ENCODE data around the gene EIF5B.

The EIF5B gene

GRCh38 chr2:99414566-99414965, 77.4 kb downstream of the EIF5B start:
- DNase-seq = no peak

DNA sequence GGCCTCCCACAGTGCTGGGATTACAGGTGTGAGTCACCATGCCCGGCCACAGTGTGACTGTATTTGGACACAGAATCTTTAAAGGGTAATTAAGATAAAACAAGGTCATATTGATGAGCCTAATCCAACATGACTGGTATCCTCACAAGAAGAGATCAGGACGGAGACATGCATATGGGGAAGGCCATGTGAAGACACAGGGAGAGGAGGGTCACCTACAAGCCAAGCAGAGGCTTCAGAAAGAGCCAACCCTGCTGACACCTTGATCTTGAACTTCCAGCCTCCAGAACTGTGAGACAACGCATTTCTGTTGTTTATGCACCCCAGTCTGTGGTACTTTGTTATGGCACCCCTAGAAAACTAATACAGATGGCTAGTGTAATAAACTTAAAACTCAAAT, 80.2 kb downstream of the EIF5B start:
- no peak for DNase-seq

DNA sequence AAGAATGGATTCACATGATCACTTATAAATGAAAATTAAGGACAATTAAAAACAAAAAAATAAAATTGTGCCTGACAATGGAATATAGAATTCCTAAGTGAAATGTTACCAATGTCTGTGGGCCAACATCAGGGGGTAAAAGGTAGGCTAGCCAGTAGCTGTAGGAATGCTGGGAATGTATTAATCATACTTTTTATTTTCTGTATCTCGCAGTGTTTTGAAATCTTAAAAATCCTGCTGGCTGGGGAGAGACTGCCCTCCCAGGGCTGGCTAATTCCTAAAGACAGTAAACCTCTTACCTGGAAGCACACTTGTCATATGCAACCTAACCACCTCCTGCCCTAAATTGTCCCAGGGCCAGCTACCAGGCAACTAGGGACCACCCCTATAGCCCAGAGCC, 82.8 kb downstream of the EIF5B start:
- no peak for DNase-seq

DNA sequence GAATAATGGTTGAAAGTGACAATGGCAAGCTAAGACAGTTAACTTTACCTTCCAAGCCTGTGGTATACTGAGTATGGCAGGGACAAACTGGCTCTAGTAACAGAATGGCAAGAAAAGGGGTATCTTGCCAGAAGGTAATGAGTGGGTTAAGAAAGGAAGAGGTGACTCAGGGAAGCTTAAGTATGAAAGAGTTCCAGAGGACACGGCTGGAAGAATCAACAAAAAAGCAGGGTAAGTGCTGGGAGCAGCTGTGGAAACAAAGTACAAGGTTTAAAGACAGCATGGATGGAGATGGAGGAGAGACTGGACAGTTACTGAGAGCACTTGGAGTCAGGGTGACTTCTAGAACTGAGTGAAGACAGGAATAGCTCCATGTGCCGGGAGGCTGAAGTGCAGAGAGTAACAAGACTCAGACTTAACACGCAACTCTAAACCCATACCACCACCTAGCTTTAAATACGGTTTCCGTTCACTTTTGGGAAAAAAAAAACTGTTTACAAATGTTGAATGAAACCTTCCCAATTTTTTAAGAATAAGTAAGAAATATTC, 83.6 kb downstream of the EIF5B start:
- no peak for DNase-seq

DNA sequence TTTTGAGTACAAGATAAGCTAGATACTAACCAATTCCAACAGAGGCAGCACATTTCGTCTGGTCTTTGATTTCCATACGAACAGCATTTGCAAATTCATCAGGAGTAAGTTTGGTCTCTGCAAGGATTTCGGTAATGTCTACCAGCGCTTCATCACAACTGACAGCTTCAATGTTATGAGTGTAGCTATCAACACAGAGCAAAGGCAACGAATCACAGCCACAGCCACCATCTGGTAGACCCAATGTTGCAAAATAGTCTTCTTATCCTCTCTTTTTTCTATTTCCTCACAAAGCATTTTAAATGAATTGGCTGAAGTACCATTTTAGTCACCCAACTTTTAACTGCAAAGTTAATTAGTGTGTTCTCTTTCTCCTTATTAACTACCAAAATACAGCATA, 84.3 kb downstream of the EIF5B start:
- no peak for DNase-seq

DNA sequence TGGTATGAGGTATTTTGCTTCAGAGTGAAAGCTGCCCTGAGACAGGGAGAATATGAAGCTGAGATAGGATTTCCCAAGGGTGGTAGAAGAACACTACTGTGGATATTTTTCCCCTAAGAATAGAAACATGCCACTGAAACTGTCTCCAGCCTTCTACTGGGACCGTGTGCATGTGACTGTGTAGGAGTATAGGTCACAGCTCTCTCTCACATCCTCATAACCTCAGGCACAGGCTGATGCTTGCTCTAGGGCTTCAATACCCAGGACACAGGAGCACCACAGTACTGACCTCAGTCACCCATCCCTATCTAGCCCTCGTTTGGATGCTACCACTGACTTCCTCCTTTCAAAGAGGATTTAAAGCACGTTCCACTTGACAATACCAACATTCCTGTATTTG, 85.4 kb downstream of the EIF5B start:
- no peak for DNase-seq

- DNase-seq = no peak
Observed at GRCh38 chr2:99424371-99424770, 87.2 kb downstream of the EIF5B start.

- no peak for DNase-seq
Observed at GRCh38 chr2:99425022-99425421, 87.8 kb downstream of the EIF5B start.

DNA sequence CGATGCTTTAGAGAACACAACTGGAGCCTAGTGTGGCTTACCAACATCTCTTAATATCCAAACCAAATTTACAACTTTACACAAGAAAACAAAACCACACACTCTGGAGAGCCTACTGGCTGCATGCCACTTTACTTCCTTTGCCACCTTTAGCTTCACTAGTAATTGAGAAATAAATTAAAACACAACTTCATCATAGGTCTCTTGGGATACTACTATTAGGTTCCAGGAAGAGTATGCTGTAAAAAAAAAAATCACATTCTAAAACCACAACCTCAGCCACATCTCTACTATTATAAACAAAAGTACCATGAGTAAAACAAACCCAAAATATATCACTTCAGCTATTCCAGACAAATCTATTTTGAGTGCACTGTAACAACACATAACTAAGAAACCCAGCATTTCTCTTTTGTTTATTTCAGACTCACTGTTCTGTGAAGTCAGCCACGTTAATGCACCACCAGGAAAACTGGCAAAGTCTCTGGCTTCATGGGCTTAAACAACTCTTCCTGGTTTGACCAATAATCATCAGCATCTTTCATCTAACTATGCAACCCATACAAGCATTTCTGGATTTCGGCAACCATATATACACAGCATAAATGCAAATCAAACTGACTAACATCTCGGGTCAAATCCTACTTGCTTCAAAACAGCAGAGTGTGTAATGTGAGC, 93.6 kb downstream of the EIF5B start:
- DNase-seq = no peak

DNA sequence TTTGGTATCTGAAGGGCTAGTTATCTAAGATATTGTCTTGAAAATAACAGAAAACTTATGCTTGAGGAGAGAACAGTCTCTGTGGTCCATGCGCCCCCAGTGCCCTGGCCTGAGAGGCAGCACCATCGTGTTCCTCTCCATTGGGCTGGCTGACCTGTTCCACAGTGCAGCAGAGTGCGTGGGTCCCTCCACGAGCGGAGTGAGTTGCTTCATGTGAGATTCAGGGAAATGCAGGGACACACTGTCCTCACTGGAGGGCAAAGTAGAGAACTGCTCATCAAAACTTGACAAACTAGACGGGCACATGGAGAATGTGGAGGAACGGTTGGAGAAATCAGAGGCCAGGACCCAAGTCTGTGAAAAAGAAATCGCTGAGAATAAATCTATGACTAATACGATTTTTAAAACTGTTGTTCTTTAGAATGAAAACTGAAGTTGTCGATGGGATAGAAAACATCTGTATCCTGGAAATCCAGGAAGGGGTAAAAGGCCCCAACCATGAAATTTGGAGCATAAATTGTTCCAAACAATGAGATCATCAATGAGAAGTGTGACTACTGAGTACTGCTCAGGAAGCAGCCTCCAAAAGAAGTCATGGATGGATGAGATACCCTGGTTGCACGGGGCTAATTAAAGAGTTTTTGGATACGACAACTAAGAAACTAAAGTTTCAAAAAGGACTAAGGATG, 94.5 kb downstream of the EIF5B start:
- DNase-seq = no peak

GRCh38 chr2:99433340-99433739, 96.2 kb downstream of the EIF5B start:
- no peak for DNase-seq

- DNase-seq = no peak
Observed at GRCh38 chr2:99436874-99437273, 99.7 kb downstream of the EIF5B start.

DNA sequence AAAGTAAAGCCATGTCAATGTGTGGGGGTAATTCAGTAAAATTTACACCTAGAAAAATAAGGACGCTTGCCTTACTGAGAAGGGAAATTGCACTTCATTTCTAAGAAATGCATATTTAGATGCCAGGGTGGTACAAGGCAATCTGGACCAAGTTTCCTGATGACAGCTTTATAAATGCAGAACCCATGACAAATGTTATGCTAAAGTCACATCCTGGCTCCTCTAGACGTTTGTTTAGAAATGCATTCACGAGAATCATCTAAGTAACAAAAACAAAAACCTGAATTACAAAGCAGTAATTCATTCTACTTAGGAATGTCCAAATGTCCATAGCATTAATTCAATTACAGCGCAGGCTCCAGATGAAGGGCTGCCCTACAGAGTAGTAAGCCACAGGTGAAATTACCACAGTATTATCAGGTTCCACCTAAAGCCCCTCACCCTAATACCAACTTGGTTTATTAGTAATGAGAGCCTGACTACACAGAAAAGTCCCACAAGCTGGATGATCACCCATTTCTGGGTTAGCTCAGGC, 102.8 kb downstream of the EIF5B start:
- DNase-seq = no peak

DNA sequence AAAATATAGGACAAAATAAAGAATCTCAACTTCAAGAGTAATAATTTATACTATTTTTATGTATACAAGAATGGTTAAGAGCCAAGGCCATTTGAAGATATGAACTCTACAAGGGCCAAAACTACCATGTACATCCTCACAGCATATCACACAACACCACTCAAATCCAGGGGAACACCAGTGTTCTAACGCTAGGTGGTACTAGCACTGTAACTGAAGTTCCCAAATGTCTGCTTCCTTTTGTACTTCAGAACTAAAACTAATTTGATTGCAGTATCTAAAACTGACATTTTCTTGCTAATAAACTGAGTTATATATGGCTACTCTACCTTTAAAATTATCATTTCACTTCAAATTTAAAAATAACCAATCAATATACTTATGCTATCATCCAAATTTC, 105.6 kb downstream of the EIF5B start:
- DNase-seq = no peak

DNA sequence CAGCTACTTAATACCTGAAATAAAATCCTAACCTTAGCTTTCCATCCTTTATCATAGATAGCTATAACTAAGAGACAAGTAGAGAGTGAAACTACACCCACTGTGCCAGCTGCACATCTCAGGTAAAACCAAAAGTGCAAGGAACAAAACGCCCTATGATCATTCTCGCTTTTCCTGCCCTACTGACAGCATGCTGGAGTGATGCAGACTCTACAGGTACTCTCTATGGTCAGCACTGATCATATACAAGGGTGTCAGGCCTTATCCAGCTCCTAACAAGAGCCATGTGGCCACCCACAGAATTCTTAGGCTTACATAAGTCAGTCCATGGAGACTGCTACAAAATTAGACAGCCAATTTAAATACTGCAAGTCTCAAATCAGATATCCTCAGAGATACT, 107.0 kb downstream of the EIF5B start:
- no peak for DNase-seq

DNA sequence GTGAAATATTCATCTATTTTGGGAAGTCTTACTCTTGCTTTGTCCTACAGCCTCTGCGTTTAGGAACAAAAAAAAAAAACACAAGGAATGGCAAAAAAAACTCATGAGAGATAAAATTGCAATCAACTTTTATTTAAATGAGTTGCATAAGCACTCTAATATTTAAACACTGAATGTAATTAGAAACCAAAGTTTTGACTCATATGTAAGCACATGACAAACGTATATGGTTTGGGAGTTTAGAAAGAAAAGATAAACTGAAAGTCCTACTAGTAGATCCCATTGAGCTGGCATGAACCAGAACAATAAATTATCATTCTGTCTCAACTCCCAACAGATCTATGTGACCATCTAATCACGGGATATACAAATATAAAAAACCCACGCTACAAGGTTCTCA, 107.9 kb downstream of the EIF5B start:
- no peak for DNase-seq

GRCh38 chr2:99448556-99448955, 111.4 kb downstream of the EIF5B start:
- no peak for DNase-seq

- no peak for DNase-seq
Observed at GRCh38 chr2:99450199-99450598, 113.0 kb downstream of the EIF5B start.

Data from activated CD4-positive, alpha-beta T cell treated with anti-CD3 and anti-CD28 coated beads, Interleukin-2, amount 50 U/mL, for 1 hour (primary cell).